Hematopoietic multipotent progenitor cell (in vitro differentiated cells): ENCODE data around the gene CCL7. TPM values are rescaled to one million over a fixed set of nuclear protein-coding genes. Genes with fewer than 3 reads are reported as not detected.
"Not testable (repeated sequence)": the region's sequence is repeated elsewhere in the genome, so short reads cannot be mapped to it uniquely, and the experiment has no call there.

Experiments used
- DNase-seq, 3 donors: peaks; one replicate each; pipeline ENCODE4 v3.0.0-alpha.2; 2011 to 2015; ENCODE audit warnings: low read depth in 2 of 3, low spot score in 2 of 3
- total RNA-seq: library from RNA; depleted of rRNA; stranded (reverse); fragments of >200 nt; gene quantifications from one replicate; pipeline ENCODE4 v1.2.3, GENCODE V29; 2012

CCL7 gene
- not detected for total RNA-seq

- DNase-seq, result no peak
These were observed at the start of gene CCL7 for GRCh38 chr17:34269969-34270368. TSS of gene CCL7 (plus strand) at chr17:34270221. CDS start at chr17:34270291, 70 bp downstream.

GRCh38 chr17:34220752-34221395, 49.1 kb upstream of the CCL7 start:
- no peak for DNase-seq

GRCh38 chr17:34221411-34221810, 48.6 kb upstream of the CCL7 start:
- DNase-seq, result no peak

GRCh38 chr17:34222722-34223497, 47.1 kb upstream of the CCL7 start:
- DNase-seq, result no peak

- DNase-seq, result no peak
These were observed 45.0 kb upstream of the CCL7 start for GRCh38 chr17:34225046-34225445.

GRCh38 chr17:34226011-34226743, 43.8 kb upstream of the CCL7 start:
- no peak for DNase-seq

GRCh38 chr17:34226744-34227034, 43.3 kb upstream of the CCL7 start:
- no peak for DNase-seq

GRCh38 chr17:34227293-34227692, 42.7 kb upstream of the CCL7 start:
- not testable (repeated sequence) for DNase-seq

- no peak for DNase-seq
These were observed 42.3 kb upstream of the CCL7 start for GRCh38 chr17:34227707-34228106.

- DNase-seq, result no peak
These were observed 41.2 kb upstream of the CCL7 start for GRCh38 chr17:34228781-34229180.

- DNase-seq, result no peak
These were observed 39.7 kb upstream of the CCL7 start for GRCh38 chr17:34230342-34230741.

- no peak for DNase-seq
These were observed 35.4 kb upstream of the CCL7 start for GRCh38 chr17:34234616-34235015.

- no peak for DNase-seq
These were observed 34.5 kb upstream of the CCL7 start for GRCh38 chr17:34235389-34236028.

GRCh38 chr17:34236281-34236892, 33.6 kb upstream of the CCL7 start:
- peak in 2 of 3 donors; percentile 41 to 79 for DNase-seq

- DNase-seq, result no peak
These were observed 32.6 kb upstream of the CCL7 start for GRCh38 chr17:34237458-34237857.

GRCh38 chr17:34241062-34241461, 29.0 kb upstream of the CCL7 start:
- DNase-seq, result no peak

GRCh38 chr17:34242587-34243363, 27.2 kb upstream of the CCL7 start:
- DNase-seq, result peak in 2 of 3 donors; percentile 78 to 94

- DNase-seq, result no peak
These were observed 26.4 kb upstream of the CCL7 start for GRCh38 chr17:34243364-34244320.

- DNase-seq, result no peak
These were observed 24.6 kb upstream of the CCL7 start for GRCh38 chr17:34245351-34245905.
